ENCODE data around the gene SPAG16.
A peak's percentile ranks its signal among the peaks of the same experiment; 100 is the strongest.

Gene SPAG16

GRCh38 chr2:214265991-214266489 lies 981.8 kb downstream of the SPAG16 start:
- peak; percentile 1 for DNase-seq (ENCODE audit: low read depth)

- no peak for DNase-seq (ENCODE audit: low read depth)
Measured at GRCh38 chr2:214277880-214278279, 993.6 kb downstream of the SPAG16 start.

GRCh38 chr2:214286011-214286410 lies 1001.7 kb downstream of the SPAG16 start:
- DNase-seq (ENCODE audit: low read depth): no peak

- no peak for DNase-seq (ENCODE audit: low read depth)
Measured at GRCh38 chr2:214293593-214293992, 1009.3 kb downstream of the SPAG16 start.

GRCh38 chr2:214294426-214294825 lies 1010.2 kb downstream of the SPAG16 start:
- no peak for DNase-seq (ENCODE audit: low read depth)

- DNase-seq (ENCODE audit: low read depth): no peak
Measured at GRCh38 chr2:214297423-214297822, 1013.2 kb downstream of the SPAG16 start.

GRCh38 chr2:214310319-214310718 lies 1026.1 kb downstream of the SPAG16 start:
- DNase-seq (ENCODE audit: low read depth): no peak

- DNase-seq (ENCODE audit: low read depth): no peak
Measured at GRCh38 chr2:214311031-214311533, 1026.8 kb downstream of the SPAG16 start.

GRCh38 chr2:214311931-214312749 lies 1027.9 kb downstream of the SPAG16 start:
- no peak for DNase-seq (ENCODE audit: low read depth)

GRCh38 chr2:214315324-214315723 lies 1031.1 kb downstream of the SPAG16 start:
- no peak for DNase-seq (ENCODE audit: low read depth)

GRCh38 chr2:214320211-214320610 lies 1035.9 kb downstream of the SPAG16 start:
- DNase-seq (ENCODE audit: low read depth): no peak

GRCh38 chr2:214322662-214323061 lies 1038.4 kb downstream of the SPAG16 start:
- DNase-seq (ENCODE audit: low read depth): no peak

- no peak for DNase-seq (ENCODE audit: low read depth)
Measured at GRCh38 chr2:214325404-214325803, 1041.1 kb downstream of the SPAG16 start.

- no peak for DNase-seq (ENCODE audit: low read depth)
Measured at GRCh38 chr2:214328941-214329340, 1044.7 kb downstream of the SPAG16 start.

GRCh38 chr2:214341646-214342045 lies 1057.4 kb downstream of the SPAG16 start:
- DNase-seq (ENCODE audit: low read depth): no peak

- no peak for DNase-seq (ENCODE audit: low read depth)
Measured at GRCh38 chr2:214358506-214358905, 1074.2 kb downstream of the SPAG16 start.

GRCh38 chr2:214361116-214361515 lies 1076.9 kb downstream of the SPAG16 start:
- no peak for DNase-seq (ENCODE audit: low read depth)

GRCh38 chr2:214365549-214365948 lies 1081.3 kb downstream of the SPAG16 start:
- DNase-seq (ENCODE audit: low read depth): no peak

GRCh38 chr2:214367171-214367570 lies 1082.9 kb downstream of the SPAG16 start:
- no peak for DNase-seq (ENCODE audit: low read depth)

GRCh38 chr2:214376618-214377285 lies 1092.5 kb downstream of the SPAG16 start:
- DNase-seq (ENCODE audit: low read depth): no peak

- DNase-seq (ENCODE audit: low read depth): no peak
Measured at GRCh38 chr2:214377286-214377624, 1093.0 kb downstream of the SPAG16 start.

GRCh38 chr2:214378455-214379103 lies 1094.3 kb downstream of the SPAG16 start:
- no peak for DNase-seq (ENCODE audit: low read depth)

GRCh38 chr2:214379227-214379626 lies 1095.0 kb downstream of the SPAG16 start:
- DNase-seq (ENCODE audit: low read depth): peak; percentile 5

Data from fibroblast of gingiva (primary cell).